Stimulated activated CD8-positive, alpha-beta memory T cell treated with anti-CD3 and anti-CD28 coated beads, Interleukin-15, amount 100 ng/mL, for 4 hours (primary cell): Measurements from ENCODE around the gene CDKL2.
"Not testable (repeated sequence)": the region's sequence is repeated elsewhere in the genome, so short reads cannot be mapped to it uniquely, and the experiment has no call there.

ENCODE experiments used
- DNase-seq, 2 donors: peaks; one replicate each; pipeline ENCODE4 v3.0.0-alpha.2; 2020; ENCODE audit warnings: low read depth in 2 of 2

The CDKL2 gene

DNA sequence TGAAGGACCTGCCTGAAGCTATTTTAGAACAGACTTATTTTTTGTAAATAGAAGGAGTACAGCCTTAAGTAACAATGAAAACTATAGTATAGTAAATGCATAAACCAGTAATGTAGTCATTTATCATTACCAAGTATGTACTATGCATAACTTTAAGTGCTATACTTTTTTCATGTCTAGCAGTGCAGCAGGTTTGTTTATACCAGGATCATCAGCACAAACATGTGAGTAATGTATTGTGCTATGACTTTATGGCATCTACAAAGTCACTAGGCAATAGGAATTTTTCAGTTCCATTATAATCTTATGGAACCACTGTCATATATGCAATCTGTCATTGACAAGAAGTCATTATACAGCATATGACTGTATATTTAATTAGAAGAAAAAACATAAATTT lies 77.9 kb downstream of the CDKL2 start:
- DNase-seq: no peak

DNA sequence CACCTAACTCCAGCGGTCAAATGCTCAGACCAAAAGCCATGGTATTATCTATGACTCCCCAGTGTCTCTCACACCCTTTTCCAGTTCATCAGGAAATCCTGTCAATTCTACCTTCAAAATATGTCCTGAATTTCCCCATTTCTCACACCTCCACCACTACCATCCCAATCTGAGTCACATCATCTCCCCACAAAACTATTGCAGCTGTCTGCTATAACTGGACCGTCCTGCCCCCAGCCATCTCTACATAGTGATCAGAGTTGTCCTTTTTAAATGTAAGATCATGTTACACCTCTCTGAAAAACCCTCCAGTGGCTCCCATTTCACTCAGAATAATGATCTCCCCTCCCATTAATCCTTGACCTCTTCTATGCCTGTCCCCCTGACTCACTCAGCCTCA lies 81.3 kb downstream of the CDKL2 start:
- no peak for DNase-seq

DNA sequence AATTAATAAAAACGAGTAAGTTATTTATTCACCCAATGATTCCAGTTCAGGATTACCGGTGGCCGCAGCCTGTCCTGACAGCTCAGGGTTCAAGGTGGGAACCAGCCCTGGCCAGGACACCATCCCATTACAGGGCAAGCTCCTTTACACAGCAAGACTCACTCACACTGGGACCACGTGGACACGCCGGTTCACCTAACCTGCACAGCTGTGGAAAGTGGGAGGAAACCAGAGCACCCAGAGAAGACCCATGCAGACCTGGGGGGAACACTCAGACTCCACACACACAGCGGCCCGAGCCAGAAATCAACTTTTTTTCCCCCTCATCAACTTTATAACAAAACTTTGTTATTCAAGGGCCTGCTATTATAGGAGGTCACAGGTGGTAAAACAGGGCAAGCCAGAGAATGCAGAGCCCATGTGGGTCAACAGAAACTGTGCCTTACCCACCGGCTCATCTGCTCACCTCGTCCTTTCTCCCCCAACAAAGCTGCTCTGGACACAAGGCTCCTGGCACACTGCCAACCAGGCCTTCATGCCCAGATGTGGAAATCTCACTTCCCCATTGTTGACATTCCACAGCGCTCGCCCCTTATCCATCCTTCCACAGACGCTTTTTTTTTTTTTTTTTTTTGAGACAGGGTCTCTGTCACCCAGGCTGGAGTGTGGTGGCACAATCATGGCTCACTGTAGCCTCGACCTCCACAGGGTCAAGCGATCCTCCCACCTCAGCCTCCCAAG lies 82.5 kb downstream of the CDKL2 start:
- DNase-seq: no peak

DNA sequence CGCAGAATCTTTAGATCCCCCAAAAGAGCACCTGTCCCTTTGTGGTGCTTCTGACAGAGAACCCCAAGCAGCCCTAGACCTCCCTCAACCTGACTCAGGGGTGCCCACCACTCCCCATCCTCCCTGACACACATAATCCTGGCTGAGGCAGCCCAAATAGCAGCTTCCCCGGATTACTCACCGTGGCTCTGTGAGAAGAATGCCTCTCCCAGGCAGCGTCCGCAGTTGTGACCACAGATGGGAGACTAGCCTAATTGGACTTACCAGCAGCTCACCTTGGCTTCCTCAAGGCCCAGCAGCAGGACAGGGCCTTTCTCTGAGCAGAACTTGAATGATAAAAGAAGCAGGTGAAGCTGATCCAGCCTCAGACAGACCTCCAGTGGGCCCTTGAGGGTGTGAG lies 84.8 kb downstream of the CDKL2 start:
- no peak for DNase-seq

DNA sequence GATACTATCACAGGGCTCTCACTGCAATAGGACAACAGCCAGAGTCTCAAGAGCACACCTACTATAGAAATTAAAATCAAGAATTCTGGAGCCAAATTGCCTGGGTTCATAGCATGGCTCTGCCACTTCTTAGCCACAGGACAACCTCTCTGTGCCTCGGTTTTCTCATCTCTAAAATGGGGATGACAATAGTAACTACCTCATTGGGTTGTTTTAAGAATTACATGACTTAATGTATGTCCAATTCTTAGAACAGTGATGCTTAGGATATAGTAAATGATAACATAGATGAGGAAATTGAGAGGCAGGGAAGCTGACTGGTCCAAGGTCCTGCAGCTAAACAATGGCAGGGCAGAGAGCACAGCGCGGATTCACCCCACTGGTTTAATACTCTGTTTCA lies 85.5 kb downstream of the CDKL2 start:
- no peak for DNase-seq

DNA sequence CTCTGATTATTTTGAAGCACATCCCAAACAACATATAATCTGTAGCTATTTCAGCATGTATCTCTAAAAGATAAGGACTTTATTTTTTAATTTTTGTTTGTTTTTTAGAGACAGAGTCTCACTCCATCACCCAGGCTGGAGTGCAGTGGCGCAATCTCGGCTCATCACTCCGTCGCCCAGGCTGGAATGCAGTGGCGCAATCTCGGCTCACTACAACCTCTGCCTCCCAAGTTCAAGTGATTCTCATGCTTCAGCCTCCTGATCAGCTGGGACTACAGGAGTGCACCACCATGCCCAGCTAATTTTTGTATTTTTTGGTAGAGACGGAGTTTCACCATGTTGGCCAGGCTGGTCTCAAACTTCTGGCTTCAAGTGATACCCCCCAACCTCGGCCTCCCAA lies 86.1 kb downstream of the CDKL2 start:
- not testable (repeated sequence) for DNase-seq

DNA sequence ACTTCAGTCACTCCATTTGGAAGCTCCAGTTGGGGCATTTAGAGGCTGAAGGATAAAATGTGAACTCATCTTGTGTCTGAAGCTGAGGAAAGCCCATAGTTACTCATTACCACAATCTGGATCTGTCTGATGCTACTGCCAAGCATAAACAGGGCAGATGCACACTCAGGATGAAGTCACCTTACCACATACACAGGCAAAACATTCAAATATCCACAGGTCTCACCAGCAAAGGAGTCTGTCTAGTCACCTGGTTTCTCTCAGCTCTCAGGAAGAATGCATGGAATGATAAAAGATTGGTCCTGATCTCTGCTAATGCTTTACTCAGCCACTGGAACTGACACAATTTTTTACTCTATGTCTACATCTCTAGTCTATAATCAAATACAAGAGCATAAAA lies 87.5 kb downstream of the CDKL2 start:
- DNase-seq: no peak

DNA sequence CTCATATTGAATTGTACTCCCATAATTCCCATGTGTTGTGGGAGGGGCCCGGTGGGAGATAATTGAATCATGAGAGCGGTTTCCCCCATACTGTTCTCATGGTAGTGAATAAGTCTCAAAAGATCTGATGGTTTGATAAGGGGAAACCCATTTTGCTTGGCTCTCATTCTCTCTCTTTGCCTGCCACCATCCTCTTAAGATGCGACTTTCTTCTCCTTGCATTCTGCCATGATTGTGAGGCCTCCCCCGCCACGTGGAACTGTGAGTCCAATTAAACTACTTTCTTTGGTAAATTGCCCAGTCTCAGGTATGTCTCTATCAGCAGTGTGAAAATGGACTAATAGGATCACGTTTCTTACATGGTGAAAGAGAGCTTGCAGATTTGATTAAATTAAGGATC lies 93.0 kb downstream of the CDKL2 start:
- DNase-seq: not testable (repeated sequence)

DNA sequence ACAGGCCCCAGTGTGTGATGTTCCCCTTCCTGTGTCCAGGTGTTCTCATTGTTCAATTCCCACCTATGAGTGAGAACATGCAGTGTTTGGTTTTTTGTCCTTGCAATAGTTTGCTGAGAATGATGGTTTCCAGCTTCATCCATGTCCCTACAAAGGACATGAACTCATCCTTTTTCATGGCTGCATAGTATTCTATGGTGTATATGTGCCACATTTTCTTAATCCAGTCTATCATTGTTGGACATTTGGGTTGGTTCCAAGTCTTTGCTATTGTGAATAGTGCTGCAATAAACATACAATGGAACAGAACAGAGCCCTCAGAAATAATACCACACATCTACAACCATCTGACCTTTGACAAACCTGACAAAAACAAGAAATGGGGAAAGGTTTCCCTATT lies 96.4 kb downstream of the CDKL2 start:
- not testable (repeated sequence) for DNase-seq

DNA sequence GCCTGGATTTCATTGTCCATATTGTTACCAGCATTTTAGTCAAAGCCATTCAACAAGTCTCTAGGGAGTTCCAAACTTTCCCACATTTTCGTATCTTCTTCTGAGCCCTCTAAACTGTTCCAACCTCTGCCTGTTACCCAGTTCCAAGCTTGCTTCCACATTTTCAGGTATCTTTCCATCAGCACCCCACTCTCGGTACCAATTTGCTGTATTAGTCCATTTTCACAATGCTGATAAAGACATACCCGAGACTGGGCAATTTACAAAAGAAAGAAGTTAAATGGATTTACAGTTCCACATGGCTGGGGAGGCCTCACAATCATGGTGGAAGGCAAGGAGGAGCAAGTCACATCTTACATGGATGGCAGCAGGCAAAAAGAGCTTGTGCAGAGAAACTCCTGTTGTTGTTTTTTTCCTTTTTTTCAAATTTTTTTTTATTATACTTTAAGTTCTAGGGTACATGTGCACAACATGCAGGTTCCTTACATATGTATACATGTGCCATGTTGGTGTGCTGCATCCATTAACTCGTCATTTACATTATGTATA lies 96.9 kb downstream of the CDKL2 start:
- not testable (repeated sequence) for DNase-seq

DNA sequence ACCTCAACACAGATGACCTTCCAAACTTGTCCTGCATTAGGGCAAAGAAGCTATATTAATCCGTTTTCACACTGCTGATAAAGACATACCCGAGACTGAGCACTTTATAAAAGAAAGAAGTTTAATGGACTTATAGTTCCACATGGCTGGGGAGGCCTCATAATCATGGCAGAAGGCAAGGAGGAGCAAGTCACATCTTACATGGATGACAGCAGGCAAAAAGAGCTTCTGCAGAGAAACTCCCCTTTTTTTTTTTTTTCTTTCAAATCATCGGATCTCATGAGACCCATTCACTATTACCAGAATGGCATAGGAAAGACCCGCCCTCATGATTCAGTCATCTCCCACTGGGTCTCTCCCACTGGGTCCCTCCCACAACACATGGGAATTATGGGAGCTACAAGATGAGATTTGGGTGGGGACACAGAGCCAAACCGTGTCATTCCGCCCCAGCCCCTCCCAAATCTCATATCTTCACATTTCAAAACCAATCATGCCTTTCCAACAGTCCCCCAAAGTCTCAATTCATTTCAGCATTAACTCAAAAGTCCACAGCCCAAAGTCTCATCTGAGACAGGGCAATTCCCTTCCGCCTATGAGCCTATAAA lies 98.7 kb downstream of the CDKL2 start:
- not testable (repeated sequence) for DNase-seq

DNA sequence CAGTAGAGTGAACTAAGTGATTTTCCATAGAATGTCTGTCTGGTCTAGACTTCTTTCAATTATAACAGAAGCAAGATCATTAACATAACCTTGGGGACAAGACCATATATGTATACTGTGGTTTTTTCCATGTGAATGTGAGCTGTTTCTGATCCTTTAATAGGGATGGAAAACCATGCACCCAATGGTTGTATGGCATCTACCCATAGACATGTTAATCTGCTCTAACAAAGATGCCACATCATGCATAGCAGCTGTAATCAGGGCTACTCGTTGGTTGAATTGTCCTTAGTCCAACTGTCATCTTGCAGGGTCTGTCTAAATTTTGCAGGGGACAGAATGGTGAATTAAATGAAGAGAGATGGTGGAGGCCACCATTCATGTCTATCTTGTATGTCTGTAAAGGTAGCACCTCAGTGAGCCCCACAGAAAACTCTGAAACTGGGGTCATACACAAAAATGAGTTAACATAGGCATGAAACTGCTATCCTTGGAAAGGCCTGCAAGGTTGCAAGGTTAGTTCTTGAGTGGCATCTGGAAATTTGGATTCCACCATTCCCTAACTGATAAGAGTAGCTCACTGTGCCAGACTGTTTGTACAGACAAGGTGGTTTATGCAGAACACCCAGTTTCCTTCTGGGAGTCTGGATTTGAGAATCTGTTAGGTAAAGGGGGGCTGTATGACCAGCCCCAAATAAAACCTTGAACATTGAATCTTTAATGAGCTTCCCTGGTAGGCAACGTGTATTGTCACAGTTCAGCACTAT lies 99.6 kb downstream of the CDKL2 start:
- no peak for DNase-seq
